ENCODE measurements around the gene OCEL1.
"Not testable (repeated sequence)": the region's sequence is repeated elsewhere in the genome, so short reads cannot be mapped to it uniquely, and the experiment has no call there.

Gene OCEL1, protein sequence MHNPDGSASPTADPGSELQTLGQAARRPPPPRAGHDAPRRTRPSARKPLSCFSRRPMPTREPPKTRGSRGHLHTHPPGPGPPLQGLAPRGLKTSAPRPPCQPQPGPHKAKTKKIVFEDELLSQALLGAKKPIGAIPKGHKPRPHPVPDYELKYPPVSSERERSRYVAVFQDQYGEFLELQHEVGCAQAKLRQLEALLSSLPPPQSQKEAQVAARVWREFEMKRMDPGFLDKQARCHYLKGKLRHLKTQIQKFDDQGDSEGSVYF

DNA sequence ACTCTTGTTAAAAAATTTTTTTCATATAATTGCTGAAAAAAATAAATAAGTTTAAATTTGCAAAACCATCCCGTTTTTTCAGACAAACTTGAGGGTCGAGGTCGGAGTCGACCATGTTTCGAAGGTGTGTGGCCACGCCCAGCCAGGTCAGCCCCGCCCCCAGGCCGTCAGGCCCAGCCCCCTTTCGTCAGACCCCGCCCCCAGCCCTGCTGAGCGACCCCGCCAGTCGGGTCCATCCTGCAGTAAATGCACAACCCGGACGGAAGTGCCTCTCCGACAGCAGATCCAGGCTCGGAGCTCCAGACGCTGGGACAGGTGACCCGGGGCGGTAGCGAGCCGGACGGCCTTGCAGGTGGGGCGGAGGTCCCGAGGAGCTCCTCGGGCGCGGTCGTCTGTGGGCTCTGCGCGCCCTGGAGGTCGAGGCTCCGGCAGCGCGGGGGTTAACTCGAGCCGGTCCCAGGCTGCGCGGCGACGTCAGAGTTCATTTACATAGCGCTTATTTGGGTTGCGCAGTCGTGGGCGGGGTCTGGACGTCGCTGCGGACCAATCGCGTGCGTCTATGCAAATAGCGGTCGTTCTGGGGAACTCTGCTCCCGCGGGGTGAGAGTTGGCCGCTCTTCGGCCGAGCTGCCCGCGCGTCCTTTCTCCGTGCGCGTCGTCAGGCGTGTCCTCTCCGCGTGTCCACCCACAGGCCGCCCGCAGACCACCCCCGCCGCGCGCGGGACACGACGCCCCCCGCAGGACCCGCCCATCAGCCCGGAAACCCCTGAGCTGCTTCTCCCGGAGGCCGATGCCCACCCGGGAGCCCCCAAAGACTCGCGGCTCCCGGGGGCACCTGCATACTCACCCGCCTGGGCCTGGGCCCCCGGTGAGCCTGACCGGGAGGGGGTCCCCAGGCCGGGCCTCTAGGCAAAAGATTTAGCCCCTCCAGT is at the start of gene OCEL1:
Gene OCEL1, plus strand, starts transcription at position 225 of the 932 bp plus-strand sequence. Its CDS starts 22 bp downstream, at position 247.
- peak; percentile 82 to 95 (median 92) for DNase-seq

GRCh38 chr19:17178291-17178690 is 47.7 kb upstream of the OCEL1 start:
- no peak for DNase-seq

GRCh38 chr19:17180997-17181702 is 44.9 kb upstream of the OCEL1 start:
- no peak for DNase-seq

GRCh38 chr19:17183271-17183761 is 42.7 kb upstream of the OCEL1 start:
- no peak for DNase-seq

DNA sequence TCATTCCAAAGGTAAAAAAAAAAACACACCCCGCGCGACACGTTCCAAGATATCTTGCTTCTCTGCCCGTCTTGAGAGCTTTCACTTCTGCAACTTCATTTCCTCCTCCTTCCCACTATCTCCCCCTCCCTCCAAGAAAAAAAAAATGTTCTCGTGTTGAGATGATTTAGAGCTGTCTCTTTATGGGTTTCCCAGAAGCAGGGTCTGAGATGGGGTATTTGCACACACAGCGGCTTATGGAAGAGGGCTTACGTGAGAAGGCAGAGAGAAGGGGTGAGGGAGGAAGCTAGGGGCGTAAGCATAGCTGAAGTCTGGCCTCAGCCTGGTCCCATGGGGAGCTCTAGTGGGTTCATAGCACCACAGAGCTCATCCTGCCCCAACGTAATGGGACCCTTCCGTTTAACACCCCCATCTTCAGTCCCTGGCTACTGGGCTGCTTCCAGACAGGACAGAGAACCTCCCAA is 42.1 kb upstream of the OCEL1 start:
- DNase-seq = no peak

GRCh38 chr19:17184371-17184841 is 41.6 kb upstream of the OCEL1 start:
- DNase-seq = peak in 2 of 4 experiments; percentile 13 to 25

DNA sequence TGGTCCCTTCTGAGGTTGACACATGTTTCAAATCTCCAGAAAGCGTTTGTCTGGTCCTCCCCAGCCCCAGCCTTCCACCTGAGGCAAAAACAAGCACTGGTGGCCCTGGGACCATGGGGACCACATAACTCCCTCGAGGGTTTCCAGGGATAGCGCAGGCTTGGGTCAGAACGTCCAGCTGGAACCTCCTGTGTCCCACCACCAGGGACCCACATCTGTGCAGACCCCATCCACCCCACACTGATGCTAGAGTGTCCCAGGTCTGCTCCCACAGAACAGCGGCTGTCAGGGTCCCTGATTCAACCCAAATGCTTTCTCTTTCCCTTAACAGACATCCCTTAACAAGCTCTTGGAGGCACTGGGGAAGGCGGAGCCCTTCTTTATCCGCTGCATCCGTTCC is 40.4 kb upstream of the OCEL1 start:
- DNase-seq = no peak

- not testable (repeated sequence) for DNase-seq
These were observed 34.3 kb upstream of the OCEL1 start for GRCh38 chr19:17191736-17192135.

GRCh38 chr19:17192751-17193150 is 33.3 kb upstream of the OCEL1 start:
- no peak for DNase-seq

DNA sequence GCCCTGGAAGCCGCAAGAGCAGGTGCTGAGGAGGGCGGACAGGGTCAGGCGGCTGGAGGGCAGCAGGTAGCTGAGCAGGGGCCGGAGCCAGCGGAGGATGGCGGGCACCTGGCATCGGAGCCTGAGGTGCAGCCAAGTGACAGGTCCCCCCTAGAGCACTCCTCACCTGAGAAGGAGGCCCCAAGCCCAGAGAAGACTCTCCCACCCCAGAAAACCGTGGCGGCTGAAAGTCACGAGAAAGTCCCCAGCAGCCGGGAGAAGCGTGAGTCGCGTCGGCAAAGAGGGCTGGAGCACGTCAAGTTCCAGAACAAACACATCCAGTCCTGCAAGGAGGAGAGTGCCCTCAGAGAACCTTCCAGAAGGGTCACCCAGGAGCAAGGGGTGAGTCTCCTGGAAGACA is 31.4 kb upstream of the OCEL1 start:
- DNase-seq = no peak

GRCh38 chr19:17195106-17195505 is 30.9 kb upstream of the OCEL1 start:
- DNase-seq = no peak

- DNase-seq = no peak
These were observed 29.4 kb upstream of the OCEL1 start for GRCh38 chr19:17196610-17197009.

DNA sequence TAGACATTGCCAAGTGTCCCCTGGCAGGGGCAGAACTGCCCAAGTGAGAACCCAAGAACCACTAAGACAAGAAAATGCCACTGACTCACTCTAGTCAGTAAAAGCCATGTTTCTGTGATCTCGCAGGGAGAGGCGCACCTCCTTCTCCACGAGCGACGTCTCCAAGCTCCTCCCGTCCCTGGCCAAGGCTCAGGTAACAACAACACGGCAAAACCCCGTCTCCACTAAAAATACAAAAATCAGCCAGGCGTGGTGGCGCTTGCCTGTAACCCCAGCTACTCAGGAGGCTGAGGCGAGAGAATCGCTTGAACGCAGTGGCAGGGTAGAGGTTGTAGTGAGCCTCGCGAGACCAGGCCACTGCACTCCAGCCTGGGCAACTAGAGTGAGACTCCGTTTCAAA is 28.4 kb upstream of the OCEL1 start:
- DNase-seq = no peak

DNA sequence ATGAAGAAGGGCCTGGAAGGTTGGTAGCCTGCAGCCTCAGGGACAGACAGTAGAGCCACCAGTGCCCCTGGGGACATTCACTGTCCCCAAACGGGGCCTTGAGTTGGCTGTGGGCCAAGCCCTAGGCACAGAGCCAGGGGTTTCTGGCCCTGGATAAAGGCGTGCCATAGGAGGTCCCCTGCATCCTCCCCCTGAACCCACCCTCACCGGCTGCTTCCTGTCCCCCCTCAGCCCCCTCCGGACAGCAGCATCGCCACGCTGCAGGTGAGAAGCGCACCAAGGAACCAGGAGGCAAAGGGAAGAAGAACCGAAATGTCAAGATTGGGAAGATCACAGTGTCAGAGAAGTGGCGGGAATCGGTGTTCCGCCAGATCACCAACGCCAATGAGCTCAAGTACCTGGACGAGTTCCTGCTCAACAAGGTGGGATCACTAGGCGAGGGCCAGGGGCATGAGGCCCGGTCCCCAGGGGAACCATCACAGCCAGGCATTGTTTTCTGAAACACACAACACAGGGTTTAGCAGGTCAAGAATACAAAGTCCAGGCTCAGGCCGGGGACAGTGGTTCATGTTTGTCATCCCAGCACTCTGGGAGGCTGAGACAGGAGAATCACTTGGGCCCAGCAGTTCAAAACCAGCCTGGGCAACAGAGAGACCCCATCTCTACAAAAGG is 25.5 kb upstream of the OCEL1 start:
- DNase-seq = no peak

- DNase-seq = no peak
These were observed 23.8 kb upstream of the OCEL1 start for GRCh38 chr19:17202249-17202648.

DNA sequence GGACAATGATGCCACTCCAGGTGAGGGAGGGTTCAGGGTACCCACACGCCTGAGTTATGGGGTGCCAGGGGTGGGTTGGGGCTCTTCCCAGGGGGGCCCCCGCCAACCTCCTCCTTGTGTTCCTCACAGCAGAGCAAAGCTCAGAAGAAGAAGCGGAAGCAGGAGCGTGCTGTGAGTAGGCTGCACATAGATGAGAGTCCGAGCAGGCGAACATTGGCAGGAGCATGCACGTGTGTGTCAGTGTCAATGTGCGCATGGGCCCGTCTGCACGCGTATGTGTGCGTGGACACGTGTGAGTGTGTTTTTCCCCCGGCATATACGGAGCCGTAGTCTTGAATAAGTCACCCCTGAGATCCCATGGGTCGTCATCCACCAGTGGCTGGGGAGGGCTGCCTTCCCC is 23.3 kb upstream of the OCEL1 start:
- DNase-seq = no peak

DNA sequence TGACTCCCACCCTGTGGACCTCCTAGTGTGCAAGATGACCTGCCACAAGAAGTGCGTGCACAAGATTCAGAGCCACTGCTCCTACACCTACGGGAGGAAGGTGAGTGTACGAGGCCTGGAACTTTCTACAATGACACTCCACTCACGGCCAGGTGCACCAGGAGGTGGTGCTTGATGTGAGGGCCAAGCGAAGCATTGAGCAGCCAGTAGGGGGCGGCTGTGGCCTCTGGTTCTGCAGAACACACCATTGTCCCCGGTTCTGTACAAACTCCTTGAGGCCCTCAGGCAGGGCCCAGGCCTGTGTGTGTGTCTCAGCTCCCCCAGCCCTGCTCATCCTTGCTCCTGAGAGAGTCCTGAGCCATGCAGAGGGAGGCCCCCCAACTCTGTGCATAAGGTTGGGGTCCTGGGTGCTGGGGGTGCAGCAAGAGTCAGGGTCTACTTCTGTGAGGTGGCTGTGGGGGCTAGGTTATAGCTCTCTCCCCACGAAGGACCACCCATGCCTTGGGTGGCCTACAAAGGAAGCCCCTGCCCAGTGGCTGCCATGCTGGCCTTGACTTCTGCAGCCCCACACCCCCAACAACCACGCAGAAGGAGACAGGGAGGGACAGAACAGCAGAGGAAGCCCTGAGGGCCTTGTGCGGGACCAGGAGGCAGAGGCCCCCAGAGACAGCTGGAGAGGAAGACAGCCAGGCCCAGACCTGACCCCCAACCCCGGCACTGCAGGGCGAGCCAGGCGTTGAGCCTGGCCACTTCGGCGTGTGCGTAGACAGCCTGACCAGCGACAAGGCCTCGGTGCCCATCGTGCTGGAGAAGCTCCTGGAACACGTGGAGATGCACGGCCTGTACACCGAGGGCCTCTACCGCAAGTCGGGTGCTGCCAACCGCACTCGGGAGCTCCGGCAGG is 20.5 kb upstream of the OCEL1 start:
- peak; percentile 20 to 62 (median 28) for DNase-seq

GRCh38 chr19:17206736-17207581 is 19.1 kb upstream of the OCEL1 start:
- no peak for DNase-seq

DNA sequence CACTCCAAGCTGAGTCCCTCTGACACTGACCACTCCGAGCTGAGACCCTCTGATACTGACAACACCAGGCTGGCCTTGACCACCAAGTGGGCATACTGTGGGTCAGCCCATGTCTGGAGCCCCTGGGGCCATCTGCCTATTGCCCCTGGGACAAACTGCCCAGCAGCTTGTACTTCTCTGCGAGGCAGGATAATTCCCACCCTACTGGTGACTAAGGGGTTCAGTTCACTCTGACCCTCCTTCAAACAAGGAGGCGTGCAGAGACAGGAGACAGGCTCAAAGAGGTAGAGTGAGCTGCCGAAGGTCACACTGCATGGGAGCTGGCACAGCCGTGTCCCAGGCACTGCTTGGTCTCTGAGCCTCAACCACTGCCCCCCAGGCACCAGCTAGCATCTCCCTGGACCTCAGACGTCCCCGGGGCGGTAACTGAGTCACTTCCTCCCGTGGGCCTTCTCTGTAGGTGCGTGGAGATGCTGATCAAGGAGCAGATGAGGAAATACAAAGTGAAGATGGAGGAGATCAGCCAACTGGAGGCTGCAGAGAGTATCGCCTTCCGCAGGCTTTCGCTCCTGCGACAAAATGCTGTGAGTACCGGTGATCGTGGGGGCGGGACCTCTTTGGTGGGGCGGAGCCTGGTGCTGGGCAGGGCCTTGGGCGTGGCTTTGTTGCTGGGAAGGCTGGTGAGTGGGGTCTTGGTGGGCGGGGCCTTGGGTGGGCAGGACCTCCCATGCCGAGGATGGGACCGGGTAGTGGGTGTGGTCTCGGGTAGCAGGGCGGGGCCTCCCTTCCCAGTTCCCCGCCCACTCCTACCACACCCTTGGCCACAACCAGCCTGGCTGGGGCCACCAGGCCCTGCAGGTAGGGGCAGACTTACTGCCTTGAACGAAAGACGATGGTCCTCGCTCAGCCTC is 16.6 kb upstream of the OCEL1 start:
- no peak for DNase-seq
